UCSD-AML1 (cell line): ENCODE measurements around the gene RECQL5.
"Not testable (repeated sequence)": the region's sequence is repeated elsewhere in the genome, so short reads cannot be mapped to it uniquely, and the experiment has no call there.

ENCODE experiments used
- DNase-seq: peaks from one replicate; lab custom pipeline; 2025; ENCODE audit not compliant: unreplicated experiment; lab: John Stamatoyannopoulos, UW

RECQL5 gene

GRCh38 chr17:75649687-75650086, 17.3 kb downstream of the RECQL5 start:
- no peak for DNase-seq

- no peak for DNase-seq
Measured at GRCh38 chr17:75647921-75648320, 19.0 kb downstream of the RECQL5 start.

- no peak for DNase-seq
Measured at GRCh38 chr17:75647061-75647460, 19.9 kb downstream of the RECQL5 start.

GRCh38 chr17:75646638-75646992, 20.3 kb downstream of the RECQL5 start:
- no peak for DNase-seq

GRCh38 chr17:75645889-75646637, 20.9 kb downstream of the RECQL5 start:
- peak; percentile 81 for DNase-seq

GRCh38 chr17:75645501-75645888, 21.5 kb downstream of the RECQL5 start:
- DNase-seq = no peak

GRCh38 chr17:75643643-75644017, 23.3 kb downstream of the RECQL5 start:
- DNase-seq = no peak

- no peak for DNase-seq
Measured at GRCh38 chr17:75642784-75643642, 23.9 kb downstream of the RECQL5 start.

- DNase-seq = no peak
Measured at GRCh38 chr17:75642182-75642783, 24.7 kb downstream of the RECQL5 start.

- no peak for DNase-seq
Measured at GRCh38 chr17:75641343-75641742, 25.6 kb downstream of the RECQL5 start.

- no peak for DNase-seq
Measured at GRCh38 chr17:75640556-75641119, 26.3 kb downstream of the RECQL5 start.

GRCh38 chr17:75639771-75640555, 27.0 kb downstream of the RECQL5 start:
- DNase-seq = no peak

GRCh38 chr17:75639327-75639726, 27.6 kb downstream of the RECQL5 start:
- no peak for DNase-seq

- no peak for DNase-seq
Measured at GRCh38 chr17:75638893-75639292, 28.1 kb downstream of the RECQL5 start.

GRCh38 chr17:75638039-75638438, 28.9 kb downstream of the RECQL5 start:
- DNase-seq = not testable (repeated sequence)

- no peak for DNase-seq
Measured at GRCh38 chr17:75637551-75637950, 29.4 kb downstream of the RECQL5 start.

GRCh38 chr17:75637143-75637538, 29.8 kb downstream of the RECQL5 start:
- no peak for DNase-seq

GRCh38 chr17:75636381-75637142, 30.4 kb downstream of the RECQL5 start:
- no peak for DNase-seq

- DNase-seq = peak; percentile 54
Measured at GRCh38 chr17:75635610-75636202, 31.2 kb downstream of the RECQL5 start.
